DOHH2 (cell line): ENCODE results near the gene ZNF273.

Source experiments
- CTCF ChIP-seq: fragments of 200-600 bp; sonication (generic); IDR thresholded peaks from one replicate; pipeline ENCODE4 v1.5.1; 2014; ENCODE audit warnings: antibody characterized with exemption, mild to moderate bottlenecking, low read depth, low read length; ENCODE audit not compliant: poor library complexity, severe bottlenecking
- EZH2phosphoT487 ChIP-seq: fragments of 200-600 bp; sonication (generic); IDR thresholded peaks from 2 replicates; pipeline ENCODE4 v1.6.1; 2017; ENCODE audit warnings: borderline replicate concordance, mild to moderate bottlenecking, antibody characterized with exemption, low read length, moderate library complexity, mixed read lengths

GRCh38 chr7:64887756-64888508, 15.1 kb upstream of the ZNF273 start:
- TF ChIP-seq CTCF (peak; percentile 93), EZH2phosphoT487 (no peak)
